GM12892 (cell line): ENCODE data around the gene TBCA.

Experiments used
- POLR2A ChIP-seq: IDR thresholded peaks from 2 replicates; pipeline ENCODE4 v1.6.1; 2011; ENCODE audit warnings: low read depth, low read length, control low read depth
- POLR2AphosphoS5 ChIP-seq: IDR thresholded peaks from 2 replicates; pipeline ENCODE4 v1.6.1; 2011; ENCODE audit warnings: low read depth, low read length, control low read depth
- TAF1 ChIP-seq: IDR thresholded peaks from 2 replicates; pipeline ENCODE4 v1.6.1; 2011; ENCODE audit warnings: low read depth, mild to moderate bottlenecking, control low read depth, low read length, borderline replicate concordance

DNA sequence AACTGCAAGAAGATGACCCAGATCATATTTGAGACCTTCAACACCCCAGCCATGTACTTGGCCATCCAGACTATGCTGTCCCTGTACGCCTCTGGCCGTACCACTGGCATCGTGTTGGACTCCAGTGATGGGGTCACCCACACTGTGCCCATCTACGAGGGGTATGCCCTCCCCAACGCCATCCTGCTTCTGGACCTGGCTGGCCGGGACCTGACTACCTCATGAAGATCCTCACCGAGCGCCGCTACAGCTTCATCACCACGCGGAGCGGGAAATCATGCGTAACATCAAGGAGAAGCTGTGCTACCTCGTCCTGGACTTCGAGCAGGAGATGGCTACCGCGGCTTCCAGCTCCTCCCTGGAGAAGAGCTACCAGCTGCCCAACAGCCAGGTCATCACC is 9.1 kb upstream of the TBCA start:
- TF ChIP-seq POLR2A (no peak), TAF1 (no peak), POLR2AphosphoS5 (no peak)
